Adrenal gland (tissue), 12 donors: ENCODE results near the gene MAP3K14. TPM values are rescaled to one million over a fixed set of nuclear protein-coding genes. Genes with fewer than 3 reads are reported as not detected.
A peak's percentile ranks its signal among the peaks of the same experiment; 100 is the strongest.

Experiments used
- DNase-seq, 7 donors: peaks; one replicate each; pipeline ENCODE4 v3.0.0-alpha.2; 2019 to 2020
- H3K27ac ChIP-seq, 5 donors: fragments of 200-600 bp; sonication (generic) in 4 of 5; 1 replicate in 3 of 5; 2 replicates in 2 of 5; pipeline versions ENCODE4 v1.5.1 to v1.8.0; 2016 to 2020; ENCODE audit warnings: mild to moderate bottlenecking in 1 of 5
- H3K27me3 ChIP-seq: fragments of 200-600 bp; 2 replicates; pipeline ENCODE4 v1.8.0; 2021
- H3K36me3 ChIP-seq, 2 donors: fragments of 200-600 bp; replicated peaks in 1 of 2; 1 replicate in 1 of 2; 2 replicates in 1 of 2; pipeline versions ENCODE4 v1.5.1 to v1.8.0; 2018 to 2022
- H3K4me1 ChIP-seq, 2 donors: fragments of 200-600 bp; replicated peaks in 1 of 2; 1 replicate in 1 of 2; 2 replicates in 1 of 2; pipeline versions ENCODE4 v1.5.1 to v1.8.0; 2018 to 2021
- H3K4me3 ChIP-seq, 4 donors: fragments of 200-600 bp; sonication (generic) in 3 of 4; one replicate each; pipeline ENCODE4 v1.5.1; 2016 to 2018
- H3K9me3 ChIP-seq, 3 donors: fragments of 200-600 bp; sonication (generic) in 1 of 3; replicated peaks in 1 of 3; 1 replicate in 2 of 3; 2 replicates in 1 of 3; pipeline versions ENCODE4 v1.5.1 to v1.8.0; 2016 to 2021
- POLR2A ChIP-seq, 2 donors: fragments of 450-650 bp; IDR thresholded peaks; one replicate each; pipeline ENCODE4 v1.6.1; 2017; ENCODE audit warnings: antibody characterized with exemption in 2 of 2, mild to moderate bottlenecking in 2 of 2, moderate library complexity in 1 of 2
- WGBS, 4 donors: extraction: QIAGEN DNeasy Blood & Tissue Kit in 2 of 4; methylation state at CpG; one replicate each; pipeline versions ENCODE4 v1.1.5 to v1.1.7; 2013 to 2017; 5-methylcytosine and 5-hydroxymethylcytosine counted together
- intact Hi-C, 2 donors: fragments of 100-400 bp; cut with DNase I; formaldehyde crosslinking; loops; one replicate each; pipeline versions ENCODE4 v1.14.1 to v1.15.0; 2022 to 2023
- polyA plus RNA-seq, 3 donors: library from polyadenylated mRNA; stranded (reverse); fragments of 200-250 nt in 2 of 3; fragments of 350-450 nt in 1 of 3; fragmentation: Illumina TruSeq in 1 of 3; extraction: RNeasy Lipid Tissue Mini Kit (QIAGEN cat#74804) in 1 of 3; gene quantifications; one replicate each; pipeline ENCODE4 v1.2.3, GENCODE V29; 2013 to 2014
- total RNA-seq, 9 donors: library from RNA; depleted of rRNA in 4 of 9; stranded (reverse); fragments of >200 nt in 4 of 9; fragments of 120-200 nt in 1 of 9; fragmentation: NEBNext Ultra II Directional in 1 of 9; extraction: Animal tissue kit (Norgen Biotek cat#: 25700) in 1 of 9; gene quantifications; one replicate each; pipeline versions ENCODE4 v1.1.0 to v1.2.4, GENCODE V29; 2013 to 2023
- TF ChIP-seq, protein P1 (sequence below), 6 experiments: fragments of 450-650 bp in 4 of 6; fragments of 200-600 bp in 2 of 6; sonication (generic) in 1 of 6; IDR thresholded peaks; 1 replicate in 5 of 6; 2 replicates in 1 of 6; pipeline versions ENCODE4 v1.5.1 to v1.8.0; 2016 to 2021; ENCODE audit warnings: antibody characterized with exemption in 6 of 6, mild to moderate bottlenecking in 2 of 6, moderate library complexity in 1 of 6
- donor health status: healthy with polysubstance abuse.
- donor health status: Bipolar disorder and iron deficiency.
- donor health status: DM: yes; HTN: yes; CAD: no.
- donor health status: DM: no; HTN: no; CAD: no.
- donor health status: DM: no; HTN: no; CAD: no.
- donor health status: DM: yes; HTN: yes; CAD: no.

Gene MAP3K14
- total and polyA plus RNA-seq, 12 donors = 2.4 to 14.7 (median 7.2) TPM

DNA sequence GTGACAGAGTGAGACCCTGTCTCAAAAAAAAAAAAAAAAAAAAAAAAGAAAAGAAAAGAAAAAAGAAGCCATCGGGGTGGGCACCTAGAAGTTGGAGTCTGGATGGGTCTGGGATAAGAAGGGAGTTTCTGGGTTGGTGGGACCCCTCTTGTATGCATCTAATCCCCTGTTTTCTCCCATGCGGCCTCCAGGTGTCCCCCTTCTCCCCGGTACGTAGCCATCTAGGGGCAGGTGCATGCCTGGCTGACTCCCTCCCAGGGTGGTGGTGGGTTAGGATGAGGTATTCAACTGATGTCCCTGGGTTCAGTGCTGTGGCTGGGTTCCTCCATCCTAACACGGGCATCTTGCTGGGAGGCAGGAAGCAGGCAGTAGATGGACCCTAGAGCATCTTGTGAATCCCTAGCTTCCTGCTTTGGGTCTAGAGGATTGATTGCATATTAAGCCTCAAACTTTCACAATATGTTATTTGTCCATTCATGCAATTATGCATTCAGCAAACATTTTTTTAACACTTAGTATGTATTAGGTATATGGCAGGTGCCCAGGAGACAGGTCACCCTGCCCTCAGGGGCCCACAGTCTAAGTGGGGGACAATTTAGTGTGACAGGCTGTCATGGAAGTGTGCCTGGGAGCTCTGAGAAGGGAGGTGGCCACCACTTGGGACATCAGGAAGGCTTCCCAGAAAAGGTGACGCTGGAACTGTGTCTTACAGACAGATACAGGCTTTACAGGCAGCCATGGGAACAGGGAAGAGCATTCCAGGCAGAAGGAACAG is 82.0 kb downstream of the MAP3K14 start:
- DNase-seq = no peak
- TF ChIP-seq, protein P1, sequence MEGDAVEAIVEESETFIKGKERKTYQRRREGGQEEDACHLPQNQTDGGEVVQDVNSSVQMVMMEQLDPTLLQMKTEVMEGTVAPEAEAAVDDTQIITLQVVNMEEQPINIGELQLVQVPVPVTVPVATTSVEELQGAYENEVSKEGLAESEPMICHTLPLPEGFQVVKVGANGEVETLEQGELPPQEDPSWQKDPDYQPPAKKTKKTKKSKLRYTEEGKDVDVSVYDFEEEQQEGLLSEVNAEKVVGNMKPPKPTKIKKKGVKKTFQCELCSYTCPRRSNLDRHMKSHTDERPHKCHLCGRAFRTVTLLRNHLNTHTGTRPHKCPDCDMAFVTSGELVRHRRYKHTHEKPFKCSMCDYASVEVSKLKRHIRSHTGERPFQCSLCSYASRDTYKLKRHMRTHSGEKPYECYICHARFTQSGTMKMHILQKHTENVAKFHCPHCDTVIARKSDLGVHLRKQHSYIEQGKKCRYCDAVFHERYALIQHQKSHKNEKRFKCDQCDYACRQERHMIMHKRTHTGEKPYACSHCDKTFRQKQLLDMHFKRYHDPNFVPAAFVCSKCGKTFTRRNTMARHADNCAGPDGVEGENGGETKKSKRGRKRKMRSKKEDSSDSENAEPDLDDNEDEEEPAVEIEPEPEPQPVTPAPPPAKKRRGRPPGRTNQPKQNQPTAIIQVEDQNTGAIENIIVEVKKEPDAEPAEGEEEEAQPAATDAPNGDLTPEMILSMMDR (IDR thresholded peaks at IDR 0.05) = no peak
- TF ChIP-seq POLR2A (IDR thresholded peaks at IDR 0.05) = no peak
- Histone ChIP-seq H3K4me3 (no peak overlapping the region), H3K27me3 (no peaks in the 10 kb centered on the region), H3K9me3 (no peaks in the 10 kb centered on the region), H3K36me3 (no peaks in the 10 kb centered on the region), H3K27ac (no peak overlapping the region), H3K4me1 (peaks cover 8 to 9% of the 10 kb centered on the region in 2 donors)
- intact Hi-C loops = no loop called here
- 4 to 36% (median 27%) methylated on average over 6 of the region's 6 CpGs for WGBS, 4 donors

DNA sequence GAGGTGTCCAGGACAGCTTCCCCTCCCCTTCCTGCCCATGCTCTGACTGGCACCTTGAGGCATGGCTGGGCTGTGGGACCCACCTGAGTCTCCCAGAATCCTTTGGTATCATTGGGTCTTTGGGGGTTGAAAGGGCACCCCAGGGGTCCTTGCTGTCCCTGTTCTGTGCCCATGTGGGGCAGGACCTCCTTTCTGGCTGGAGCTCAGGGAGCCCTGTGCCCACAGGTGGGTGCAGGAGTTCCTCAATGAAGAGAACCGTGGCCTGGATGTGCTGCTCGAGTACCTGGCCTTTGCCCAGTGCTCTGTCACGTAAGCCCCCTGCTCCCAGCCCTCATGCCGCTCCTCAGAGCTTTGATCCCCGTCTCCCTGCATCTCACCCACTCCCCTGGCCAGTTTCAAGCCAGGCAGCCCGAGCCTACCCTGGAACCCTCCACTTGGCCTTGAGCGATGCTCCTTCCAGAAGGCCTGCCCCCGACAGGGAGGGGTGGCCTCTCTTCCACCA is 83.3 kb downstream of the MAP3K14 start:
- Histone ChIP-seq H3K27me3 (no peaks in the 10 kb centered on the region), H3K4me3 (no peak overlapping the region), H3K9me3 (no peaks in the 10 kb centered on the region), H3K27ac (no peak overlapping the region), H3K36me3 (no peaks in the 10 kb centered on the region), H3K4me1 (peaks cover 8 to 17% of the 10 kb centered on the region in 2 donors)
- no peak for TF ChIP-seq POLR2A (IDR thresholded peaks at IDR 0.05)
- TF ChIP-seq, protein P1 (IDR thresholded peaks at IDR 0.05) = no peak
- 78 to 89% (median 82%) methylated on average over 8 of the region's 8 CpGs for WGBS, 4 donors
- DNase-seq = no peak
- intact Hi-C loops = no loop called here

DNA sequence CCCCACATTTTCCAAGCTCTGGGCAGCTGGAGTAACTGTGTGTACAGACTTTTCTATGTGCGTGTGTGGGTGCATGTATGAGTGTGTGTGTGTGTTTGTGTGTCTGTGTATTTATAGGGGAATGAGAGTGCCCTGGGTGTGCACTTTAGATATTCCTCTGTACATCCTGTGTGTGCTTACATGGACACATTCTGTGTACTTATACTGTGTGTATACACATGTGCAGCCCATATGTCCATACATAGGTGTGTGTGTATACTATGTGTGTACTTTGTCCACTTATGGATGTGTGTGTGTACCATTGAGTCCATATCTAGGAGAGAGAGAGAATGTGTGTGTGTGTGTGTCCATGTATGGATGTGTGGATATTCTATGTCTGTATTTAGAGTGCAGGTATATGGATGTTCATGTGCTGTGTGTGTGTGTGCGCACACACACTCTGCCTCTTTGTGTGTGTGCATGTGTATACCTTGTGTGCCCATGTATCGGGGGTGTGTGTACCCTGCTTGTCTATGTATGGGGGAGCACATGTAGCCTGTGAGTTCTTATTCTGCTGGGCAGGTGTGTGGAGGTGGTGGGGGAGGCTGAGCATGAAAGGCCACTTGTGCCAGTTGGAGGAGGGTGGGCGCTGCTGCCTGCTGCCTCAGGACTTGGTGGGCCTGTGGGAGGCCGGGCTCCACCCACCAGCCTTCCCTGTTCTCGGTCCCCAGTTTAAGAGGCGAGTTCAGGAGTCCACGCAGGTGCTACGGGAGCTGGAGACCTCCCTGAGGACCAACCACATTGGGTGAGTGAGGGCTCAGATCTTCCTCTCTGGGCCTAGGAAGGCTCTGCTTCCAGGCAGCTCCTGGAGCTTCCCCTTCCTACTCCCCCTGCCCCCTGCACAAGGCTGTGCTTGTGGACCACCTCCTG is 84.1 kb downstream of the MAP3K14 start:
- Histone ChIP-seq H3K4me3 (no peak overlapping the region), H3K27ac (no peak overlapping the region), H3K36me3 (no peaks in the 10 kb centered on the region), H3K4me1 (peaks cover 8 to 24% of the 10 kb centered on the region in 2 donors), H3K9me3 (no peaks in the 10 kb centered on the region), H3K27me3 (no peaks in the 10 kb centered on the region)
- intact Hi-C loops = no loop called here
- TF ChIP-seq POLR2A (IDR thresholded peaks at IDR 0.05) = no peak
- TF ChIP-seq, protein P1 (IDR thresholded peaks at IDR 0.05) = no peak
- 83 to 93% (median 88%) methylated on average over 3 to 9 of the region's 9 CpGs for WGBS, 4 donors
- no peak for DNase-seq

DNA sequence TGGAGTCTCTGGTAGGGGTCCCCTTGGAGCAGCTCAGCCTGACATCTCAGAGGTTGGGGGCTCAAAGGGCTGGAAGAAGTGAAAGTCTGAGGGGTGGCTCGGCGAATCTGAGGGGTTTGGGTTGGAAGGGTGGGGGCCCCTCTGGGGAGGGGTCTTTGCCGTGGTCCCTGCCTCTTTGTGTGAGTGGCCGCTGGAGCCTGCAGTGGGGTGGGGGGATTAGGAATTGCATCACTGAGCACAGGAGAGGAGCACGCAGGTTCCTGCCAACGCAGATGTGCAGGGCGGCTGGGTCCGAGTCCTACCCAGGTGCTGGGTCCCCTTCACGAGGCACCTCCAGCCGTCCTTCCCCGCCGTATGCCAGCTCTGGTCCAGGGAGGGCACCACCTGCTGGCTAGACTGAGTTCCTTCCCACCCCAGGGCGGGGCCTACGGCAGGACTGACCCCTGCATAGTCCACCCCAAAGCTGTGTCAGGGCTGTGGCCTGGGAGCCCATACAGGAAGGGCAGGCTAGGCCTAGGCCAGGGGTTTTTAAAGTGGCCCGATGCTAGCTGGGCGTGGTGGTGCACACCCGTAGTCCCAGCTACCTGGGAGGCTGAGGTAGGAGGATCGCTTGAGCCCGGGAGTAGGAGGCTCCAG is 85.2 kb downstream of the MAP3K14 start:
- Histone ChIP-seq H3K9me3 (no peaks in the 10 kb centered on the region), H3K4me1 (peaks cover 8 to 29% of the 10 kb centered on the region in 2 donors), H3K4me3 (no peak overlapping the region), H3K36me3 (no peaks in the 10 kb centered on the region), H3K27ac (no peak overlapping the region), H3K27me3 (no peaks in the 10 kb centered on the region)
- intact Hi-C loops = no loop called here
- 78 to 86% (median 81%) methylated on average over 10 to 19 of the region's 19 CpGs for WGBS, 4 donors
- TF ChIP-seq POLR2A (IDR thresholded peaks at IDR 0.05) = no peak
- TF ChIP-seq, protein P1 (IDR thresholded peaks at IDR 0.05) = peak in 2 of 6 experiments; percentile 11 to 12
- peak in 1 of 7 donors; percentile 32 for DNase-seq
